ENCODE results near the gene UBB. TPM values are rescaled to one million over a fixed set of nuclear protein-coding genes. Genes with fewer than 3 reads are reported as not detected.
A peak's percentile ranks its signal among the peaks of the same experiment; 100 is the strongest.

UBB gene
- total and polyA plus RNA-seq, 9 of the 15 experiments (the other 6 are each of a cell fraction or from before 2014, with no cell fraction given) = 1,069 to 4,143 (median 1,696) TPM

DNA sequence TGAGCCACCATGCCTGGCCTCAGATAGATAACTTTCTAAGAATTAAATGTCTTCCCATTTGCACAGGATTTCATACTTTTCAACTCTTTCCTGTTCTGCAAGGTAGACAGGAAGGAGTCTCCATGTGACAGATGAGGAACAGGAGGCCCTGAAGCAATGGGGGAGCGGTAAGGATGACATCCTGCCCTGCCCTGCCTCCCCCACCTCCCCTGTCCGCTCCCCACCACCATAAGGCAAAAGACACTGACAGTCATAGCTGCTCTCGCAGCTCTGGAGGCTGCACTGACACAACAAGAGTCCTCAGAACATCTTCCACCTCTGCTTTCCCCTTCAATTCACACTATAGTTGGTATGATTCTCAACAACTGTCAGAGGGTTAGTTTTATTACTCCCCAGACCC is 37.3 kb upstream of the UBB start (continued):
- TF ChIP-seq, protein P1, sequence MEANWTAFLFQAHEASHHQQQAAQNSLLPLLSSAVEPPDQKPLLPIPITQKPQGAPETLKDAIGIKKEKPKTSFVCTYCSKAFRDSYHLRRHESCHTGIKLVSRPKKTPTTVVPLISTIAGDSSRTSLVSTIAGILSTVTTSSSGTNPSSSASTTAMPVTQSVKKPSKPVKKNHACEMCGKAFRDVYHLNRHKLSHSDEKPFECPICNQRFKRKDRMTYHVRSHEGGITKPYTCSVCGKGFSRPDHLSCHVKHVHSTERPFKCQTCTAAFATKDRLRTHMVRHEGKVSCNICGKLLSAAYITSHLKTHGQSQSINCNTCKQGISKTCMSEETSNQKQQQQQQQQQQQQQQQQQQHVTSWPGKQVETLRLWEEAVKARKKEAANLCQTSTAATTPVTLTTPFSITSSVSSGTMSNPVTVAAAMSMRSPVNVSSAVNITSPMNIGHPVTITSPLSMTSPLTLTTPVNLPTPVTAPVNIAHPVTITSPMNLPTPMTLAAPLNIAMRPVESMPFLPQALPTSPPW (CRISPR knock-in tag; IDR thresholded peaks at IDR 0.05) = no peak
- TF ChIP-seq, protein P2, sequence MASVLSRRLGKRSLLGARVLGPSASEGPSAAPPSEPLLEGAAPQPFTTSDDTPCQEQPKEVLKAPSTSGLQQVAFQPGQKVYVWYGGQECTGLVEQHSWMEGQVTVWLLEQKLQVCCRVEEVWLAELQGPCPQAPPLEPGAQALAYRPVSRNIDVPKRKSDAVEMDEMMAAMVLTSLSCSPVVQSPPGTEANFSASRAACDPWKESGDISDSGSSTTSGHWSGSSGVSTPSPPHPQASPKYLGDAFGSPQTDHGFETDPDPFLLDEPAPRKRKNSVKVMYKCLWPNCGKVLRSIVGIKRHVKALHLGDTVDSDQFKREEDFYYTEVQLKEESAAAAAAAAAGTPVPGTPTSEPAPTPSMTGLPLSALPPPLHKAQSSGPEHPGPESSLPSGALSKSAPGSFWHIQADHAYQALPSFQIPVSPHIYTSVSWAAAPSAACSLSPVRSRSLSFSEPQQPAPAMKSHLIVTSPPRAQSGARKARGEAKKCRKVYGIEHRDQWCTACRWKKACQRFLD (CRISPR knock-in tag; IDR thresholded peaks at IDR 0.05) = no peak

DNA sequence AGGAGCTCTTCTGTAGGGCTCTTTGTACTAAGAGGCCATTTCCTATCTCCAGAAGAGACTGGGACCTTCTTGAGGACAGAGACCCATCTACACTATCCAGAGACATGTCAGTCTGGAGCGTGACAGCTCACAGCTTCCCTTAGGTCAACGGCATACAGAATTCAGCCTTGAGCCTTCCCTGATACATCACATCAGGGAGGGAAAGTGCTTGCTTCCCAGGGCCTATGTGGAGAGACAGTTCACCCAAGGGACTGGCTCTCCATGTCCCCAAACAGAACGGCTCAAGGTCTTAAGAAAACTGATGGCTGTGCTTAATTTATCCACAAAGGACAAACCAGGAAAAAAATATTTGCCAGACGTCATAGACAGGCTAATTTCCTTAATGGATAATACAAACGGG is 35.3 kb upstream of the UBB start:
- H2AFZ ChIP-seq (ENCODE audit: low read depth, low read length) = no peak overlapping the region
- H4K20me1 ChIP-seq (replicated peaks; ENCODE audit: control insufficient read depth, insufficient read depth, low read length) = no peaks in the 10 kb centered on the region
- WGBS (ENCODE audit: insufficient coverage, low coverage, missing lambda C conversion rate) = 72% methylated on average over 4 of the region's 5 CpGs
- no peaks in the 10 kb centered on the region; a peak in 1 of 5 replicates for H3K4me1 ChIP-seq (replicated peaks in 1 of 2; ENCODE audit: control insufficient read depth in 2 of 2, insufficient read depth in 2 of 2, low read length in 2 of 2)
- TF ChIP-seq ZNF780A (CRISPR knock-in tag; IDR thresholded peaks at IDR 0.05) (no peak), POLR2AphosphoS2 (IDR thresholded peaks at IDR 0.05; ENCODE audit: low read length) (0 out of 2 replicates have a peak, but pooled peaks have one; percentile 42)
- H3K36me3 ChIP-seq (ENCODE audit: control insufficient read depth, insufficient read depth, low read length) = peaks cover 57% of the 10 kb centered on the region
- H3K27me3 ChIP-seq (ENCODE audit: control insufficient read depth in 2 of 2, insufficient read depth in 2 of 2, low read length in 2 of 2) = no peaks in the 10 kb centered on the region
- POLR2A ChIA-PET = interaction anchor here (0.6 to 1.5 kb wide), 2 partner anchors 35 to 93 kb away, joined by 3 to 4 read pairs; partner anchors contain the start of gene UBB
- no peak overlapping the region for H3K4me2 ChIP-seq (ENCODE audit: insufficient read depth, low read length)
- intact Hi-C loops (cut with micrococcal nuclease) = no loop called here
- no TSS peak for BruUV-seq (replicated peaks)
- no peak overlapping the region for H3K4me3 ChIP-seq
- ATAC-seq (no peak; the same call in 1 of the 3 replicates), FAIRE-seq (no peak), DNase-seq (ENCODE audit: extremely low read depth in 1 of 4, low spot score in 3 of 4) (no peak)
- H3K27ac ChIP-seq (ENCODE audit: extremely low read depth, low read depth, low read length) = no peak overlapping the region
- no peak overlapping the region for H3K9ac ChIP-seq (ENCODE audit: insufficient read depth in 1 of 2, low read depth in 2 of 2, low read length in 2 of 2)
- in situ Hi-C loops (cut with MboI) = no loop called here
- H3K9me3 ChIP-seq (replicated peaks; ENCODE audit: control insufficient read depth, insufficient read depth, low read depth, low read length) = no peaks in the 10 kb centered on the region
- peaks cover 6% of the 10 kb centered on the region for H3K79me2 ChIP-seq (ENCODE audit: control insufficient read depth, insufficient read depth, low read length)
- CTCF ChIA-PET (ENCODE audit: low intra/inter-chr PET ratio) = no interaction called here
- peaks cover 4% of the 10 kb centered on the region for H3K9me1 ChIP-seq (ENCODE audit: control insufficient read depth, insufficient read depth, low read length)

Measured in K562 (cell line).